BE2C (cell line): ENCODE data around the gene UNK.

Experiments used
- DNase-seq: peaks from one replicate; pipeline ENCODE4 v3.0.0-alpha.2; 2020
- H3K27me3 ChIP-seq: fragments of 250-450 bp; sonication (Bioruptor Pico); 2 replicates; pipeline ENCODE4 v1.5.1; 2020; ENCODE audit warnings: mild to moderate bottlenecking
- H3K36me3 ChIP-seq: fragments of 250-450 bp; sonication (Bioruptor Pico); 2 replicates; pipeline ENCODE4 v1.5.1; 2020; ENCODE audit warnings: mild to moderate bottlenecking
- H3K4me1 ChIP-seq: fragments of 250-450 bp; sonication (Bioruptor Pico); 2 replicates; pipeline ENCODE4 v1.5.1; 2020
- H3K4me3 ChIP-seq: 2 replicates; pipeline ENCODE4 v1.5.1; 2011; ENCODE audit warnings: low read depth, low read length
- H3K9me3 ChIP-seq: fragments of 250-450 bp; sonication (Bioruptor Pico); 2 replicates; pipeline ENCODE4 v1.5.1; 2020
- TF ChIP-seq, protein P1 (sequence below): IDR thresholded peaks from 2 replicates; pipeline ENCODE4 v1.5.1; 2012; ENCODE audit warnings: mild to moderate bottlenecking, low read depth, low read length

The UNK gene

DNA sequence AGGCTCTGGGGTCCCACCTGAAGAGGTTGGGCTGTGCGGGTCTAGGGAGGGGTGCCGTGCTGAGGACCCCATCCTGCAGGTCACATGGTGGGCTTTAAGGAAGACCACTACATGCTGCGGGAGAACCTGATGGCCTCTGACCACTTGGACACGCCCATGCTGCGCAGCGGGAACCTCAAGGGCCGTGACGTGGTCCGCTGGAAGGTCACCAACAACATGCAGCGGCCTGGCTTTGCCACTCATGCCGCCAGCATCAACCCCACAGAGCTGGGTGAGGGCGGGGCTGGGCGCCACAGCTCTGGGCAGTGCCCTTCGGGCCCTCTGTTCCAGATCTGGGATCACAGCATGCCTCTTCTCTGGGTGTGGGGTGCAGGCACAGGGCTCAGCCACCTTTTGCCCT, 44.8 kb upstream of the UNK start:
- H3K36me3 ChIP-seq = no peaks in the 10 kb centered on the region
- H3K4me3 ChIP-seq = no peak overlapping the region
- no peak for DNase-seq
- no peaks in the 10 kb centered on the region for H3K9me3 ChIP-seq
- no peaks in the 10 kb centered on the region for H3K4me1 ChIP-seq
- TF ChIP-seq, protein P1, sequence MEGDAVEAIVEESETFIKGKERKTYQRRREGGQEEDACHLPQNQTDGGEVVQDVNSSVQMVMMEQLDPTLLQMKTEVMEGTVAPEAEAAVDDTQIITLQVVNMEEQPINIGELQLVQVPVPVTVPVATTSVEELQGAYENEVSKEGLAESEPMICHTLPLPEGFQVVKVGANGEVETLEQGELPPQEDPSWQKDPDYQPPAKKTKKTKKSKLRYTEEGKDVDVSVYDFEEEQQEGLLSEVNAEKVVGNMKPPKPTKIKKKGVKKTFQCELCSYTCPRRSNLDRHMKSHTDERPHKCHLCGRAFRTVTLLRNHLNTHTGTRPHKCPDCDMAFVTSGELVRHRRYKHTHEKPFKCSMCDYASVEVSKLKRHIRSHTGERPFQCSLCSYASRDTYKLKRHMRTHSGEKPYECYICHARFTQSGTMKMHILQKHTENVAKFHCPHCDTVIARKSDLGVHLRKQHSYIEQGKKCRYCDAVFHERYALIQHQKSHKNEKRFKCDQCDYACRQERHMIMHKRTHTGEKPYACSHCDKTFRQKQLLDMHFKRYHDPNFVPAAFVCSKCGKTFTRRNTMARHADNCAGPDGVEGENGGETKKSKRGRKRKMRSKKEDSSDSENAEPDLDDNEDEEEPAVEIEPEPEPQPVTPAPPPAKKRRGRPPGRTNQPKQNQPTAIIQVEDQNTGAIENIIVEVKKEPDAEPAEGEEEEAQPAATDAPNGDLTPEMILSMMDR = no peak
- no peaks in the 10 kb centered on the region for H3K27me3 ChIP-seq

DNA sequence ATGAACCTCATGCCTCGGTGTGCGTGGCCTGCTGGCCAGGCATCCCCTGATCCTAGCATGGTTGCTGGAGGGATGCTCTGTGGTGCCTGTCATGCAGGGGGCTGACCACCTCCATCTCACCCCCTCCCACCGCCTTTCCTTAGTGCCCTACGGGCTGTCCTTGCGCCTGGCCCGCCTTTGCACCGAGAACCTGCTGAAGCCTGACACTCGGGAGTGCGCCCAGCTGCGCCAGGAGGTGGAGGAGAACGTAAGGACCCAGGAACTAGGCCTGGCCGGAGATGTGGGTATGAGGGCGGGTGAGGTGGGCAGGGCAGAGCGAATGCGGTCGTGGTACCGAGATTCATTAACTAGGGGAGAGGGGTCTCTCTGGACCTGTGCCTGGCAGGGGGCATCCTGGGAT, 44.4 kb upstream of the UNK start:
- H3K36me3 ChIP-seq = no peaks in the 10 kb centered on the region
- H3K4me1 ChIP-seq = no peaks in the 10 kb centered on the region
- no peaks in the 10 kb centered on the region for H3K27me3 ChIP-seq
- DNase-seq = no peak
- no peaks in the 10 kb centered on the region for H3K9me3 ChIP-seq
- H3K4me3 ChIP-seq = no peak overlapping the region
- TF ChIP-seq, protein P1 = no peak

DNA sequence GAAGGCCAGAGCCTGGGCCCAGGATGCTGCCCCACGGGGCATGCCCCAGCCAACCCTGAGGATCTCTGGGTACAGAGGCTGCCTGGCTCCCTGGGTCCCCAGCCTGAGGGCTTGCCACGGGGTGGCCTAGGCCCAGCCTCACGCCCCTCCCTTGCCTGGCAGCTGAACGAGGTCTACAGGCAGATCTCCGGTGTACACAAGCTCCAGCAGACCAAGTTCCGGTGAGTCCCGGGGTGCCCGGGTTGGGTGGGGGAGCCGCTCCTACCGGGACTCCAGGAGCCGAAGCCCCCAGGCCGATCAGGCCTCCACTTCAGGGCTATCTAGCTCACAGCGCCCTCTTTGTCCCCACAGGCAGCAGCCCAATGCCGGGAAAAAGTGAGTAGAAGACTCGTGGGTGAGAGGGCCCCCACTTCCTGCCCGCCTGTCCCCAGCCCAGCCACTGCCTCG, 44.0 kb upstream of the UNK start:
- H3K9me3 ChIP-seq = no peaks in the 10 kb centered on the region
- H3K4me1 ChIP-seq = no peaks in the 10 kb centered on the region
- TF ChIP-seq, protein P1 = no peak
- no peak for DNase-seq
- no peaks in the 10 kb centered on the region for H3K36me3 ChIP-seq
- no peak overlapping the region for H3K4me3 ChIP-seq
- no peaks in the 10 kb centered on the region for H3K27me3 ChIP-seq

DNA sequence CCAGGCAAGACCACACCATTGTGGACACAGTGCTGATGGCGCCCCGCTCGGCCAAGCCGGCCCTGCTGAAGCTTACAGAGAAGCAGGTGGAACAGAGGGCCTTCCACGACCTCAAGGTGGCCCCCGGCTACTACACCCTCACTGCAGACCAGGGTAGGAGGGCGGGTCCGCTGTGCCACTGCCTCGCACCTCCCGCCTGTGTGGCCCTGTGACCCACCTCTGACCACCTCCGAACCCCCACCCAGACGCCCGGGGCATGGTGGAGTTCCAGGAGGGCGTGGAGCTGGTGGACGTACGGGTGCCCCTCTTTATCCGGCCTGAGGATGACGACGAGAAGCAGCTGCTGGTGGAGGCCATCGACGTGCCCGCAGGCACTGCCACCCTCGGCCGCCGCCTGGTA, 42.3 kb upstream of the UNK start:
- H3K27me3 ChIP-seq = no peaks in the 10 kb centered on the region
- no peak overlapping the region for H3K4me3 ChIP-seq
- H3K9me3 ChIP-seq = no peaks in the 10 kb centered on the region
- no peaks in the 10 kb centered on the region for H3K36me3 ChIP-seq
- no peak for DNase-seq
- TF ChIP-seq, protein P1 = no peak
- H3K4me1 ChIP-seq = no peaks in the 10 kb centered on the region

DNA sequence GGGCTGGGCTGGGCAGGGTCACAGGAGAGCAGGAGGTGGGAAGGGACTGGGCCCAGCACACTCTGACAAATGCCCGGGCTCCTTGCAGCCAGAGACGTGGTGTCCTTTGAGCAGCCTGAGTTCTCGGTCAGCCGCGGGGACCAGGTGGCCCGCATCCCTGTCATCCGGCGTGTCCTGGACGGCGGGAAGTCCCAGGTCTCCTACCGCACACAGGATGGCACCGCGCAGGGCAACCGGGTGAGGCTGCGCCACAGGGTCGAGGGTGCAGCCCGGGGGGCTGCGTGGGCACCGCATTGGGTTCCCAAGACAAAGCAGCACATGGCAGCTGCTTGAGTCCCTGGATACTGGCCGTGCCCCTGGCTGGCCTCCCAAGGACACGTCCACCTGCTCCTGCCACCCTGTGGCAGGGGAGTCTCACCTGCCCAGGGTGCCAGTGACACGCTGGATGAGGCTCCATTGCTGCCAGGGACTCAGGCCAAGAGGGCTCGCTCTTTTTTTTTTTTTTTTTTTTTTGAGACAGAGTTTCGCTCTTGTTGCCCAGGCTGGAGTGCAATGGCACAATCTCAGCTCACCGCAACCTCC, 40.9 kb upstream of the UNK start:
- Histone ChIP-seq H3K36me3 (no peaks in the 10 kb centered on the region), H3K4me1 (no peaks in the 10 kb centered on the region), H3K4me3 (no peak overlapping the region), H3K27me3 (no peaks in the 10 kb centered on the region), H3K9me3 (no peaks in the 10 kb centered on the region)
- no peak for DNase-seq
- TF ChIP-seq, protein P1 = no peak

DNA sequence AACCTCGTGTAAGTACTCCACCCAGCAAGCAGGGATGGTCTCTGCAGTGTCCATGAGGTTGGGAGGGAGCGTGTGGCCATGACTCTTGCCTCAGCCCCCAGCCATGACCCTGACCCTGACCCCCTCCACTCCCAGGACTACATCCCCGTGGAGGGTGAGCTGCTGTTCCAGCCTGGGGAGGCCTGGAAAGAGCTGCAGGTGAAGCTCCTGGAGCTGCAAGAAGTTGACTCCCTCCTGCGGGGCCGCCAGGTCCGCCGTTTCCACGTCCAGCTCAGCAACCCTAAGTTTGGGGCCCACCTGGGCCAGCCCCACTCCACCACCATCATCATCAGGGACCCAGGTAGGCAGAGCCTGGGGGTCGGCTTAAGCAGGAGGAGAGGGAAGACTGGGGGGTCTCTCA, 35.9 kb upstream of the UNK start:
- Histone ChIP-seq H3K4me1 (no peaks in the 10 kb centered on the region), H3K36me3 (no peaks in the 10 kb centered on the region), H3K9me3 (no peaks in the 10 kb centered on the region), H3K27me3 (no peaks in the 10 kb centered on the region), H3K4me3 (no peak overlapping the region)
- TF ChIP-seq, protein P1 = no peak
- no peak for DNase-seq
